ENCODE results near the gene SLC2A8. TPM values are rescaled to one million over a fixed set of nuclear protein-coding genes. Genes with fewer than 3 reads are reported as not detected.

Gene SLC2A8
- total and polyA plus RNA-seq, 10 donors: 10.0 to 32.0 (median 21.0) TPM

GRCh38 chr9:127358770-127359169, 38.2 kb upstream of the SLC2A8 start:
- intact Hi-C loops (cut with DNase I; ENCODE audit: low total_unique reads): no loop called here
- Histone ChIP-seq H3K36me3 (peaks cover 0 to 24% (median 0%) of the 10 kb centered on the region in 6 donors), H3K27me3 (replicated peaks in 1 of 7) (no peaks in the 10 kb centered on the region), H3K27ac (peak overlapping the region in 1 of 8 donors; percentile 41), H3K4me3 (no peak overlapping the region), H3K9me3 (no peaks in the 10 kb centered on the region), H3K4me1 (peaks cover 0 to 10% (median 2%) of the 10 kb centered on the region in 6 donors)
- no peak for DNase-seq
- TF ChIP-seq POLR2AphosphoS5 (IDR thresholded peaks at IDR 0.05) (no peak), CTCF (IDR thresholded peaks at IDR 0.05 in 8 of 11, conservative IDR thresholded peaks at IDR 0.05 in 3 of 11) (no peak), POLR2A (IDR thresholded peaks at IDR 0.05) (no peak)
- WGBS, 5 donors: 90 to 95% (median 94%) methylated on average over 1 to 3 of the region's 3 CpGs

GRCh38 chr9:127360250-127360649, 36.7 kb upstream of the SLC2A8 start:
- Histone ChIP-seq H3K9me3 (no peaks in the 10 kb centered on the region), H3K4me3 (no peak overlapping the region), H3K4me1 (peaks cover 0 to 10% (median 2%) of the 10 kb centered on the region in 6 donors), H3K27me3 (replicated peaks in 1 of 7) (no peaks in the 10 kb centered on the region), H3K27ac (peak overlapping the region in 1 of 8 donors; percentile 41), H3K36me3 (peaks cover 0 to 26% (median 0%) of the 10 kb centered on the region in 6 donors)
- 67 to 83% (median 75%) methylated on average over 8 of the region's 8 CpGs for WGBS, 5 donors
- no peak for DNase-seq
- intact Hi-C loops (cut with DNase I; ENCODE audit: low total_unique reads): no loop called here
- no peak for TF ChIP-seq CTCF (IDR thresholded peaks at IDR 0.05 in 8 of 11, conservative IDR thresholded peaks at IDR 0.05 in 3 of 11)
- TF ChIP-seq POLR2AphosphoS5 (IDR thresholded peaks at IDR 0.05): no peak
- no peak for TF ChIP-seq POLR2A (IDR thresholded peaks at IDR 0.05)

- Histone ChIP-seq H3K36me3 (peaks cover 0 to 25% (median 0%) of the 10 kb centered on the region in 6 donors), H3K4me1 (peaks cover 0 to 10% (median 2%) of the 10 kb centered on the region in 6 donors), H3K4me3 (no peak overlapping the region), H3K9me3 (no peaks in the 10 kb centered on the region), H3K27me3 (replicated peaks in 1 of 7) (no peaks in the 10 kb centered on the region), H3K27ac (peak overlapping the region in 1 of 8 donors; percentile 41)
- WGBS, 5 donors: 40 to 70% (median 63%) methylated on average over 1 to 2 of the region's 2 CpGs
- no peak for DNase-seq
- no peak for TF ChIP-seq CTCF (IDR thresholded peaks at IDR 0.05 in 8 of 11, conservative IDR thresholded peaks at IDR 0.05 in 3 of 11)
- TF ChIP-seq POLR2A (IDR thresholded peaks at IDR 0.05): no peak
- no peak for TF ChIP-seq POLR2AphosphoS5 (IDR thresholded peaks at IDR 0.05)
- intact Hi-C loops (cut with DNase I; ENCODE audit: low total_unique reads): no loop called here
These were observed 36.1 kb upstream of the SLC2A8 start for GRCh38 chr9:127360829-127361228.

- no peak overlapping the region for H3K4me3 ChIP-seq
- H3K9me3 ChIP-seq: no peaks in the 10 kb centered on the region
- no peak for DNase-seq
- peaks cover 0 to 21% (median 0%) of the 10 kb centered on the region in 6 donors for H3K36me3 ChIP-seq
- H3K4me1 ChIP-seq: peaks cover 0 to 10% (median 2%) of the 10 kb centered on the region in 6 donors
- H3K27me3 ChIP-seq (replicated peaks in 1 of 7): no peaks in the 10 kb centered on the region
- 34 to 51% (median 42%) methylated on average over 3 of the region's 3 CpGs for WGBS, 5 donors
- intact Hi-C loops (cut with DNase I; ENCODE audit: low total_unique reads): no loop called here
- no peak overlapping the region for H3K27ac ChIP-seq
- no peak for TF ChIP-seq POLR2AphosphoS5 (IDR thresholded peaks at IDR 0.05)
- no peak for TF ChIP-seq POLR2A (IDR thresholded peaks at IDR 0.05)
- no peak for TF ChIP-seq CTCF (IDR thresholded peaks at IDR 0.05 in 8 of 11, conservative IDR thresholded peaks at IDR 0.05 in 3 of 11)
These were observed 35.4 kb upstream of the SLC2A8 start for GRCh38 chr9:127361561-127361960.

Measured in spleen (tissue), 11 donors.